K562 (cell line): ENCODE results near the gene SLC1A1. TPM values are rescaled to one million over a fixed set of nuclear protein-coding genes. Genes with fewer than 3 reads are reported as not detected.

Experiments used
- ATAC-seq: fragments of 200-7000 bp; cut with Tn5 transposase; 3 replicates; pipeline ENCODE4 v1.9.1; 2020; ENCODE audit warnings: moderate library complexity
- BruUV-seq: library from RNA; stranded (reverse); fragments of 400-500 nt; replicated peaks from 2 replicates; lab custom pipeline; 2021; lab: Mats Ljungman, UMichigan
- CTCF ChIA-PET: fragments of 300-600 bp; formaldehyde crosslinking; extraction: SDS; loops from one replicate; lab custom pipeline; 2021; ENCODE audit warnings: low intra/inter-chr PET ratio; lab: Yijun Ruan, JAX
- POLR2A ChIA-PET: fragments of 300-600, 350-650 bp; sonication (Branson Sonifier 250); formaldehyde crosslinking; extraction: SDS; loops from one replicate; lab custom pipeline; 2021; ENCODE audit warnings: antibody characterized with exemption, inconsistent platforms; lab: Yijun Ruan, JAX
- DNase-seq, 4 experiments: peaks; one replicate each; pipeline versions ENCODE4 v3.0.0 to v3.0.0-alpha.2; 2011 to 2018; ENCODE audit warnings: low spot score in 3 of 4, mixed read lengths in 3 of 4; ENCODE audit errors: extremely low read depth in 1 of 4
- FAIRE-seq: peaks from 2 replicates; lab custom pipeline; 2011; peaks lifted over from hg19 to GRCh38; lab: Jason Lieb, UNC
- H2AFZ ChIP-seq: 2 replicates; pipeline ENCODE4 v1.6.0; 2011; ENCODE audit warnings: low read depth, low read length, control low read depth, inconsistent platforms
- H3K27ac ChIP-seq: fragments of 200-600 bp; 3 replicates; pipeline ENCODE4 v1.8.0; 2011; ENCODE audit warnings: low read depth, mild to moderate bottlenecking, control low read depth, inconsistent platforms, low read length, moderate library complexity, mixed read lengths; ENCODE audit errors: extremely low read depth
- H3K27me3 ChIP-seq, 2 experiments: fragments of 300-600 bp in 1 of 2; 2 replicates in 1 of 2; 3 replicates in 1 of 2; pipeline versions ENCODE4 v1.6.0 to v1.8.0; 2011; ENCODE audit warnings: inconsistent platforms in 2 of 2, low read length in 2 of 2, mild to moderate bottlenecking in 1 of 2, mixed read lengths in 1 of 2, moderate library complexity in 1 of 2; ENCODE audit not compliant: control insufficient read depth in 2 of 2, insufficient read depth in 2 of 2
- H3K36me3 ChIP-seq: fragments of 300-600 bp; 3 replicates; pipeline ENCODE4 v1.8.0; 2011; ENCODE audit warnings: mild to moderate bottlenecking, low read length, inconsistent platforms; ENCODE audit not compliant: control insufficient read depth, insufficient read depth
- H3K4me1 ChIP-seq, 2 experiments: fragments of 200-600 bp in 1 of 2; replicated peaks in 1 of 2; 2 replicates in 1 of 2; 3 replicates in 1 of 2; pipeline versions ENCODE4 v1.5.1 to v1.8.0; 2011; ENCODE audit warnings: inconsistent platforms in 2 of 2, low read length in 2 of 2, mild to moderate bottlenecking in 1 of 2, mixed read lengths in 1 of 2, moderate library complexity in 1 of 2; ENCODE audit not compliant: control insufficient read depth in 2 of 2, insufficient read depth in 2 of 2
- H3K4me2 ChIP-seq: 2 replicates; pipeline ENCODE4 v1.6.1; 2011; ENCODE audit warnings: low read length, control low read depth, inconsistent platforms, mixed read lengths; ENCODE audit not compliant: insufficient read depth
- H3K4me3 ChIP-seq: fragments of 200-600 bp; sonication (generic), shearing (Covaris generic); 2 replicates; pipeline ENCODE4 v1.5.1; 2016; ENCODE audit warnings: control low read depth, inconsistent platforms
- H3K79me2 ChIP-seq: fragments of 200-600 bp; 3 replicates; pipeline ENCODE4 v1.8.0; 2011; ENCODE audit warnings: low read length, inconsistent platforms; ENCODE audit not compliant: control insufficient read depth, insufficient read depth
- H3K9ac ChIP-seq, 2 experiments: 2 replicates each; pipeline versions ENCODE4 v1.6.0 to v1.6.1; 2011; ENCODE audit warnings: low read depth in 2 of 2, low read length in 2 of 2, control low read depth in 1 of 2, inconsistent platforms in 1 of 2, mild to moderate bottlenecking in 1 of 2, mixed read lengths in 1 of 2; ENCODE audit not compliant: insufficient read depth in 1 of 2
- H3K9me1 ChIP-seq: one replicate; pipeline ENCODE4 v1.6.0; 2011; ENCODE audit warnings: inconsistent platforms, mild to moderate bottlenecking, low read length, moderate library complexity; ENCODE audit not compliant: control insufficient read depth, insufficient read depth
- H3K9me3 ChIP-seq: replicated peaks from 2 replicates; pipeline ENCODE4 v1.5.1; 2011; ENCODE audit warnings: low read depth, low read length, inconsistent platforms; ENCODE audit not compliant: control insufficient read depth, insufficient read depth
- H4K20me1 ChIP-seq: replicated peaks from 2 replicates; pipeline ENCODE4 v1.6.1; 2011; ENCODE audit warnings: low read length, inconsistent platforms, mixed read lengths; ENCODE audit not compliant: control insufficient read depth, insufficient read depth
- FOXP1 ChIP-seq: sonication (generic); formaldehyde crosslinking; IDR thresholded peaks from 2 replicates; pipeline ENCODE4 v1.8.0; 2022; ENCODE audit warnings: mild to moderate bottlenecking, missing genetic modification reagents
- IRF9 ChIP-seq: fragments of 450-650 bp; IDR thresholded peaks from 2 replicates; pipeline ENCODE4 v1.6.1; 2016; ENCODE audit warnings: missing biosample characterization, missing genetic modification characterization
- MAFF ChIP-seq: IDR thresholded peaks from 2 replicates; pipeline ENCODE4 v1.6.1; 2012; ENCODE audit warnings: low read length, improper control_type of control experiment
- MLX ChIP-seq, 2 experiments: fragments of 450-650 bp in 1 of 2; sonication (generic) in 1 of 2; formaldehyde crosslinking; conservative IDR thresholded peaks; 2 replicates each; pipeline versions ENCODE4 v1.4.0 to v1.8.1; 2020 to 2022; ENCODE audit warnings: mild to moderate bottlenecking in 1 of 2, missing genetic modification reagents in 1 of 2
- NKRF ChIP-seq: fragments of 450-650 bp; IDR thresholded peaks from 2 replicates; pipeline ENCODE4 v1.6.1; 2016; ENCODE audit warnings: borderline replicate concordance
- RNF2 ChIP-seq: sonication (generic); IDR thresholded peaks from 2 replicates; pipeline ENCODE4 v1.6.1; 2016
- SMARCB1 ChIP-seq: IDR thresholded peaks from 2 replicates; pipeline ENCODE4 v1.6.1; 2011; ENCODE audit warnings: improper control_type of control experiment, low read depth; ENCODE audit not compliant: insufficient read length
- SNRNP70 ChIP-seq: fragments of 200-400 bp; formaldehyde crosslinking; optimal IDR thresholded peaks from 2 replicates; pipeline ENCODE3; 2017; ENCODE audit warnings: low read depth, low read length
- SRSF7 ChIP-seq: fragments of 200-400 bp; formaldehyde crosslinking; optimal IDR thresholded peaks from 2 replicates; pipeline ENCODE3; 2017; ENCODE audit warnings: mild to moderate bottlenecking, low read depth, low read length
- ZNF175 ChIP-seq: fragments of 200-800 bp; sonication (Bioruptor generic); IDR thresholded peaks from 2 replicates; pipeline ENCODE4 v1.6.1; 2016; ENCODE audit warnings: low read depth, mild to moderate bottlenecking, missing genetic modification characterization, missing compliant biosample characterization
- ZNF280A ChIP-seq: fragments of 450-650 bp; IDR thresholded peaks from 2 replicates; pipeline ENCODE4 v1.6.1; 2018; ENCODE audit warnings: mild to moderate bottlenecking, low read depth; ENCODE audit not compliant: partially characterized antibody
- ZNF384 ChIP-seq: IDR thresholded peaks from 2 replicates; pipeline ENCODE4 v1.6.1; 2012; ENCODE audit warnings: low read depth, low read length, improper control_type of control experiment
- ZNF740 ChIP-seq, 3 experiments: fragments of 200-800 bp in 1 of 3; sonication (Bioruptor generic) in 1 of 3; sonication (generic) in 1 of 3; formaldehyde crosslinking in 1 of 3; IDR thresholded peaks; 2 replicates each; pipeline versions ENCODE4 v1.6.1 to v1.8.0; 2016 to 2022; ENCODE audit warnings: mild to moderate bottlenecking in 2 of 3, missing compliant biosample characterization in 2 of 3, missing genetic modification characterization in 2 of 3, missing genetic modification reagents in 1 of 3
- ZNF77 ChIP-seq: fragments of 250-450 bp; sonication (Bioruptor Pico); IDR thresholded peaks from 2 replicates; pipeline ENCODE4 v1.5.0; 2020
- WGBS: fragments of 100-300 bp; shearing (Covaris generic); methylation state at CpG from one replicate; pipeline ENCODE4 v1.1.6; 2016; ENCODE audit warnings: low coverage, mixed read lengths; ENCODE audit not compliant: insufficient coverage; ENCODE audit errors: missing lambda C conversion rate; 5-methylcytosine and 5-hydroxymethylcytosine counted together
- in situ Hi-C: fragments of 300-500 bp; cut with MboI; formaldehyde crosslinking; loops from 4 replicates; pipeline ENCODE4 v1.15.0; 2018; ENCODE audit warnings: inconsistent platforms, mixed read lengths
- intact Hi-C: fragments of 100-400 bp; cut with micrococcal nuclease; formaldehyde crosslinking; loops from 2 replicates; pipeline ENCODE4 v1.14.2; 2022
- polyA plus RNA-seq, 8 experiments: library from polyadenylated mRNA; depleted of rRNA in 4 of 8; stranded (reverse) in 5 of 8; unstranded in 3 of 8; fragments of >200 nt; fragmentation: Nextera tagmentation in 2 of 8; fragmentation: Illumina TruSeq in 1 of 8; extraction: Ambion mirVana in 2 of 8; extraction: Trizol in 1 of 8; gene quantifications; 2 replicates each; pipeline versions ENCODE4 v1.2.1 to v1.2.3, GENCODE V29; 2011 to 2014; ENCODE audit warnings: inconsistent platforms in 1 of 8, missing spikeins in 1 of 8
- total RNA-seq, 7 experiments: library from RNA; depleted of rRNA in 6 of 7; stranded (reverse); fragments of >200 nt in 6 of 7; fragmentation: Illumina TruSeq in 2 of 7; extraction: Trizol in 2 of 7; gene quantifications; 2 replicates each; pipeline versions ENCODE4 v1.2.1 to v1.2.3, GENCODE V29; 2011 to 2021; ENCODE audit warnings: low replicate concordance in 1 of 7

Gene SLC1A1
- total and polyA plus RNA-seq, 9 of the 15 experiments (the other 6 are each of a cell fraction or from before 2014, with no cell fraction given) = 0.11 to 0.16 TPM; not detected in 7

GRCh38 chr9:4620881-4621555, 130.8 kb downstream of the SLC1A1 start:
- WGBS = 7% methylated on average over 2 of the region's 2 CpGs
- CTCF ChIA-PET = no interaction called here
- Histone ChIP-seq H3K4me2 (no peak overlapping the region), H3K9me3 (no peaks in the 10 kb centered on the region), H4K20me1 (no peaks in the 10 kb centered on the region), H3K9me1 (no peaks in the 10 kb centered on the region), H3K36me3 (no peaks in the 10 kb centered on the region), H3K27ac (no peak overlapping the region), H3K27me3 (peaks cover 5 to 6% of the 10 kb centered on the region in 2 experiments; a peak in 4 of 5 replicates), H3K4me3 (no peak overlapping the region), H2AFZ (no peak overlapping the region), H3K79me2 (no peaks in the 10 kb centered on the region), H3K4me1 (no peaks in the 10 kb centered on the region; a peak in 1 of 5 replicates), H3K9ac (no peak overlapping the region)
- DNase-seq (no peak), ATAC-seq (no peak), FAIRE-seq (no peak)
- intact Hi-C loops (loop anchor here (10.0 kb wide), 1 partner anchor 236 kb away; no protein-coding TSS in a partner anchor), in situ Hi-C loops (loop anchor here (25.0 kb wide), 1 partner anchor 816 kb away; the partner anchor contains the start of gene PLGRKT)
- BruUV-seq = no TSS peak
- POLR2A ChIA-PET = no interaction called here
- no peak for TF ChIP-seq ZNF384
- TF ChIP-seq SRSF7 = no peak
- no peak for TF ChIP-seq RNF2
- TF ChIP-seq IRF9 (tag) = no peak
- no peak for TF ChIP-seq NKRF
- no peak for TF ChIP-seq SNRNP70
- TF ChIP-seq FOXP1 (CRISPR knock-in tag) = no peak
- TF ChIP-seq ZNF77 (CRISPR knock-in tag) = no peak
- TF ChIP-seq ZNF740 (CRISPR knock-in tag; IDR thresholded peaks at IDR 0.05) = no peak
- TF ChIP-seq ZNF740 (tag; IDR thresholded peaks at IDR 0.05) = no peak
- TF ChIP-seq MLX (CRISPR knock-in tag; conservative IDR thresholded peaks at IDR 0.05) = no peak
- no peak for TF ChIP-seq ZNF175
- TF ChIP-seq ZNF280A = no peak
- no peak for TF ChIP-seq MAFF
- TF ChIP-seq SMARCB1 = no peak
